ENCODE results near the gene ACVR1B.

Gene ACVR1B

DNA sequence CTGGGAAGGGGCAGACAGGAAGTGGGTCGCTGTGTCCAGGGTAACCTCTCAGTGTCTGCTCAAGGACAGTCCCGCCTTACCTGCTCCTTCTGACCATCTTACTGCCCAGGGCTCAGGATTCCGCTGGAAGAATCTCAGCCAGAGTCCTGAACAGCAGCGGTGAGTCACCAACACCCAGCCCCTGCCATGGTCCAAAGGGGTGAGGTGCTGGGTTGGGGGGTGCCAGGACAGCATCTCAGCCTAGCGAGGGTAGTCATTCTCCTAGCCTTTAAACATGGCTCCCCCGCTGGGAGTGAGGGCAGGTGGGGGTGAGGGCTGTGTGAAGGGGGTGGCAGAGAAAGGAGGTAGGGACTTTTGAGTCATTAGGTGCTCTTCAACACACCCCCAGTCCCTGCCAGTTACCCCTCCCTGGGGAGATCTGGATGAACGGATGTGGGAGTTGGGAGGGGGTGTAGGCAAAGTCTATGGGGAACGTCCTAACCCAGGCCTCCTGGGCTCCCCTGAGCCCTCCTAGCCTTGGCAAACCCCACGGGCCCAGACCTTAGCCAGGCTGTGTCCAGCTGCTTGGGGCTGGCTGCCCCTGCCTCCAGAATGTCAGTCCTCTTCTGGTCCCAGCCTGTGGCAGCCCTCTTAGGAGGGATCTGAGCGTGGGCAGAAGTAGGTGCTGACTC lies 57.7 kb downstream of the ACVR1B start:
- TF ChIP-seq CTCF (IDR thresholded peaks at IDR 0.05; ENCODE audit: insufficient read depth, low read depth, low read length, missing control alignments) = no peak
- no peak for DNase-seq (ENCODE audit: low read depth)
- H3K4me3 ChIP-seq (ENCODE audit: low read depth, low read length) = no peak overlapping the region

GRCh38 chr12:52010152-52010622 lies 58.7 kb downstream of the ACVR1B start:
- no peak for DNase-seq (ENCODE audit: low read depth)
- H3K4me3 ChIP-seq (ENCODE audit: low read depth, low read length) = no peak overlapping the region
- no peak for TF ChIP-seq CTCF (IDR thresholded peaks at IDR 0.05; ENCODE audit: insufficient read depth, low read depth, low read length, missing control alignments)

- DNase-seq (ENCODE audit: low read depth) = no peak
- no peak for TF ChIP-seq CTCF (IDR thresholded peaks at IDR 0.05; ENCODE audit: insufficient read depth, low read depth, low read length, missing control alignments)
- H3K4me3 ChIP-seq (ENCODE audit: low read depth, low read length) = no peak overlapping the region
Observed at GRCh38 chr12:52010692-52011601, 59.4 kb downstream of the ACVR1B start.

GRCh38 chr12:52011602-52012214 lies 60.2 kb downstream of the ACVR1B start:
- no peak for DNase-seq (ENCODE audit: low read depth)
- H3K4me3 ChIP-seq (ENCODE audit: low read depth, low read length) = no peak overlapping the region
- no peak for TF ChIP-seq CTCF (IDR thresholded peaks at IDR 0.05; ENCODE audit: insufficient read depth, low read depth, low read length, missing control alignments)

DNA sequence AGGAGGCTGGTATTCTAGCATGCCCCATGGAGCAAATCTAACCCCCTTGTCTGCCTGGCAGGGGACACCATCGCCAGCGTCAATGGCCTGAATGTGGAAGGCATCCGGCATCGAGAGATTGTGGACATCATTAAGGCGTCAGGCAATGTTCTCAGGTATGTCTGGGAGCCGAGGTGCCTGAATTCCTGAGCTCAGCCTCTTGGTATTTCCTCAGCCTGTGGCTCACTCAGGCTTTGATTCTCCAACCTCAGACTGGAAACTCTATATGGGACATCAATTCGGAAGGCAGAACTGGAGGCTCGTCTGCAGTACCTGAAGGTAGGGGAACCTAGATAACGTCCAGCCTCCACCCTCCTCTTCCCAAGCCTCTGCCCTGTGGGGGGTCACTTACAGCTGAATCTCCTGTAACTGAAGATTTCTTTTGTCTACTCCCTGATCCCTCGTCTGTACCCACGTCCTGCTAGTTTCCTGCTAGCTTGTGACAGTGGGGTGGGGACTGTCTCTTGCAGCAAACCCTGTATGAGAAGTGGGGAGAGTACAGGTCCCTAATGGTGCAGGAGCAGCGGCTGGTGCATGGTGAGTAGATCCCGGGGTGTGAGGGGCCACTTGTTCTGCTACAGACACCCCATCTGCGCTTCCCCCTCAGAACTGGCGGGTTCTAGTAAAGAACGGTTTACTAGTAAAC lies 62.3 kb downstream of the ACVR1B start:
- no peak for TF ChIP-seq CTCF (IDR thresholded peaks at IDR 0.05; ENCODE audit: insufficient read depth, low read depth, low read length, missing control alignments)
- no peak for DNase-seq (ENCODE audit: low read depth)
- H3K4me3 ChIP-seq (ENCODE audit: low read depth, low read length) = no peak overlapping the region
